Large intestine (tissue), 1 donor: ENCODE data around the gene C5orf63. TPM values are rescaled to one million over a fixed set of nuclear protein-coding genes. Genes with fewer than 3 reads are reported as not detected.

Experiments used
- polyA plus RNA-seq: library from polyadenylated mRNA; unstranded; fragments of 120-200 nt; gene quantifications from one replicate; pipeline ENCODE4 v1.2.1, GENCODE V29; 2013

C5orf63 gene
- polyA plus RNA-seq, 1 donor = 16.2 TPM

Other genes with a start within 250 kb of the C5orf63 start
- gene MARCHF3, start 42.9 kb downstream of the C5orf63 start, polyA plus RNA-seq = 6.5 TPM
- 1.3 TPM for gene MEGF10, start 217.3 kb upstream of the C5orf63 start, polyA plus RNA-seq